ENCODE measurements around the gene CDHR2.

CDHR2 gene

GRCh38 chr5:176517053-176517661 is 32.0 kb upstream of the CDHR2 start:
- Histone ChIP-seq H3K9me3 (ENCODE audit: low read length) (no peaks in the 10 kb centered on the region), H4K20me1 (ENCODE audit: insufficient read depth, low read length) (no peaks in the 10 kb centered on the region), H3K79me2 (ENCODE audit: insufficient read depth, low read length) (no peaks in the 10 kb centered on the region), H3K4me2 (ENCODE audit: low read length) (no peak overlapping the region), H3F3A (ENCODE audit: insufficient read depth, low read length) (no peaks in the 10 kb centered on the region), H3K27ac (ENCODE audit: low read depth, low read length, poor library complexity, severe bottlenecking) (no peak overlapping the region), H2AFZ (ENCODE audit: low read length) (no peak overlapping the region), H3K4me1 (ENCODE audit: insufficient read depth, low read length, severe bottlenecking) (peaks cover 7% of the 10 kb centered on the region), H3K9ac (ENCODE audit: low read length) (no peak overlapping the region), H3K9me2 (ENCODE audit: low read depth, low read length) (no peaks in the 10 kb centered on the region), H3K4me3 (ENCODE audit: low read depth, low read length, poor library complexity, severe bottlenecking) (no peak overlapping the region), H3K36me3 (ENCODE audit: insufficient read depth, low read length) (no peaks in the 10 kb centered on the region), H3K27me3 (ENCODE audit: insufficient read depth, low read length) (no peaks in the 10 kb centered on the region)
- TF ChIP-seq EZH2 (IDR thresholded peaks at IDR 0.05; ENCODE audit: borderline replicate concordance, low read length) (no peak), CTCF (IDR thresholded peaks at IDR 0.05; ENCODE audit: low read length) (no peak)

- Histone ChIP-seq H2AFZ (ENCODE audit: low read length) (no peak overlapping the region), H3F3A (ENCODE audit: insufficient read depth, low read length) (no peaks in the 10 kb centered on the region), H3K9me2 (ENCODE audit: low read depth, low read length) (no peaks in the 10 kb centered on the region), H3K4me3 (ENCODE audit: low read depth, low read length, poor library complexity, severe bottlenecking) (no peak overlapping the region), H3K9me3 (ENCODE audit: low read length) (no peaks in the 10 kb centered on the region), H3K79me2 (ENCODE audit: insufficient read depth, low read length) (no peaks in the 10 kb centered on the region), H3K36me3 (ENCODE audit: insufficient read depth, low read length) (no peaks in the 10 kb centered on the region), H3K27me3 (ENCODE audit: insufficient read depth, low read length) (no peaks in the 10 kb centered on the region), H3K27ac (ENCODE audit: low read depth, low read length, poor library complexity, severe bottlenecking) (no peak overlapping the region), H4K20me1 (ENCODE audit: insufficient read depth, low read length) (no peaks in the 10 kb centered on the region), H3K4me2 (ENCODE audit: low read length) (no peak overlapping the region), H3K4me1 (ENCODE audit: insufficient read depth, low read length, severe bottlenecking) (no peaks in the 10 kb centered on the region), H3K9ac (ENCODE audit: low read length) (no peak overlapping the region)
- TF ChIP-seq EZH2 (IDR thresholded peaks at IDR 0.05; ENCODE audit: borderline replicate concordance, low read length) (no peak), CTCF (IDR thresholded peaks at IDR 0.05; ENCODE audit: low read length) (no peak)
These were observed 29.1 kb upstream of the CDHR2 start for GRCh38 chr5:176519810-176520720.

- Histone ChIP-seq H2AFZ (ENCODE audit: low read length) (no peak overlapping the region), H3K4me2 (ENCODE audit: low read length) (no peak overlapping the region), H3K27me3 (ENCODE audit: insufficient read depth, low read length) (no peaks in the 10 kb centered on the region), H3K9me2 (ENCODE audit: low read depth, low read length) (no peaks in the 10 kb centered on the region), H3K36me3 (ENCODE audit: insufficient read depth, low read length) (peaks cover 5% of the 10 kb centered on the region), H4K20me1 (ENCODE audit: insufficient read depth, low read length) (no peaks in the 10 kb centered on the region), H3K27ac (ENCODE audit: low read depth, low read length, poor library complexity, severe bottlenecking) (no peak overlapping the region), H3K4me3 (ENCODE audit: low read depth, low read length, poor library complexity, severe bottlenecking) (no peak overlapping the region), H3F3A (ENCODE audit: insufficient read depth, low read length) (no peaks in the 10 kb centered on the region), H3K9me3 (ENCODE audit: low read length) (no peaks in the 10 kb centered on the region), H3K9ac (ENCODE audit: low read length) (no peak overlapping the region), H3K79me2 (ENCODE audit: insufficient read depth, low read length) (no peaks in the 10 kb centered on the region), H3K4me1 (ENCODE audit: insufficient read depth, low read length, severe bottlenecking) (no peaks in the 10 kb centered on the region)
- TF ChIP-seq CTCF (IDR thresholded peaks at IDR 0.05; ENCODE audit: low read length) (no peak), EZH2 (IDR thresholded peaks at IDR 0.05; ENCODE audit: borderline replicate concordance, low read length) (no peak)
These were observed 27.9 kb upstream of the CDHR2 start for GRCh38 chr5:176521286-176521685.

Measured in OCI-LY1 (cell line).